GM21528 (cell line): ENCODE data around the gene BEST3.
"Not testable (repeated sequence)": the region's sequence is repeated elsewhere in the genome, so short reads cannot be mapped to it uniquely, and the experiment has no call there.

ENCODE experiments used
- ATAC-seq: cut with Tn5 transposase; IDR thresholded peaks from one replicate; pipeline ENCODE4 v1.9.1; 2021; ENCODE audit warnings: mild to moderate bottlenecking, moderate library complexity; ENCODE audit not compliant: unreplicated experiment, low FRiP score

Gene BEST3

DNA sequence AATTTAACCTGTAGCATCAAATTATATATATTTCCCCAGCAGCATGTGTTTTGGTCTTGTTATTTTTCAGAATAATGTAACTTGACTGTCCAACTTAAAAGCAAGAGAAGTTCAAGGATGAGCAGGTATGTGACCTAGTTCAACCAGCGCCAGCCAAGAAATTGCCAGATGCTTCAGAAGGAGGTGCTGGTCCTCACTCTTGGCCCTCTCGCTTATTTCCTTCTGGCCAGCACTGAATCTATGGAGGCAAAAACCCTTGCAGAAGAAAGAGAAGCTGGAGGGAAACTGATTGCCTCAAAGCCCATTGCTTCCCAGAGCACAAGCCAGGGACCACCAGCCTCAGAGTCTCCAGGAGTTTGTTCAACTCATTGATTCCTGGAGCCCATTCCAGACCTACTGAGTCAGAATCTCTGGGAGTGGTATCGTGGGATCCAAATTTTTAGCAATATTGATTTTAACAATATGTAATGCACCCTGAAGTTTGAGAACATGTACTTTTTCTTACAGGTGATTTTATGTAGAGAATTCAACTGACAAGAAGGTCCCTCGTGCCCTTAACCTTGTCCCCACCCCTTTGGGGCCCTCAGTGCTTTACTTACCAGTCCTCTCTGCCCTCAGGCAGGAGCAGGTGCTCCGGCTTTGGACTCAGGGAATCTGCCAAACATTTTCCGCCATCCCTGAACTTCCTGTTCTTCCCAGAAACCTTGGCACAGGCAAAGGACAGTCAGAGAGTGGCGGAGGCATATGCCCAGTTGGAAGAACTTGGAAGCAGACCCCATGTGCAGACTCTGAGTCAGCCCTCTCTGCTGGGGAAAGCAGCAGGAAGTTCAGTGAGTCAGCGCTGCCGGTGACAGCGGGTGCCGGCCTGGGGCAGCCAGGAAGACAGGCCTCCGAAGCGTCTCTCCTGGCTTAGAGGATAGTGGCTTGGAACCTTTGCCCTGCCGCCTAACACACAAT lies 10.4 kb downstream of the BEST3 start:
- ATAC-seq: no peak

DNA sequence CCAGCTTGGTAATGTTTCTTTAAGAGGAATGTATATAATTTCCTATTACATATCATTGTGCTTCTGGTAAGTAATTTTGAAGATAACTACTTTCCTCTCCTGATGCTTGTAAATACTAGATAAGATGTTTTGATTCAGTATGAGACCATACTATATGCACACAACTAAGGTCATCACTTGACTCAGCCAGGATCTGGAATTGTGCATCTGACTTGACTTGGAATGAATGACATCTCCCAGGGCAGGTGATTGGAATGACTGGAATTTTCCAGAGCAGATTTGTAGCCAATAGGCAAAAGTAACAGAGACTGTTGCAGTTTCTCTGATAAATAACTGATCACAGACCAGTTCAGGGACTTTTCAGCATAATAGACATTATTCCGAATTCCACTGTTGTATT lies 11.1 kb downstream of the BEST3 start:
- no peak for ATAC-seq

DNA sequence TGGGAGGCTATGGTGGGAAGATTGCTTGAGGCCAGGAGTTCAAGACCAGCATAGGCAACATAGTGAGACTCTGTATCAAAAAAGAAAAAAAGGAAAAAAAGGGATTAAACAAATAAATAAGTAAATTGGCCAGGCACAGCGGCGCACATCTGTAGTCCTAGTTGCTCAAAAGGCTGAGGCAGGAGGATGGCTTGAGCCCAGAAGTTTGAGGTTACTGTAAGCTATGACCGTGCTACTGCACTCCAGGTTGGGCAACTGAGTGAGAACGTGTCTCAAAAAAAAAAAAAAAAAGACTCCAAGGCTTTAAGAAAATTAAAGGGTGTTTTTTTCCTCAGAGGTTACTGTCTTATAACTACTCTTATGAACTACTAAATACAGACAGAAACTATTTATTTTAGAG lies 11.7 kb downstream of the BEST3 start:
- no peak for ATAC-seq

DNA sequence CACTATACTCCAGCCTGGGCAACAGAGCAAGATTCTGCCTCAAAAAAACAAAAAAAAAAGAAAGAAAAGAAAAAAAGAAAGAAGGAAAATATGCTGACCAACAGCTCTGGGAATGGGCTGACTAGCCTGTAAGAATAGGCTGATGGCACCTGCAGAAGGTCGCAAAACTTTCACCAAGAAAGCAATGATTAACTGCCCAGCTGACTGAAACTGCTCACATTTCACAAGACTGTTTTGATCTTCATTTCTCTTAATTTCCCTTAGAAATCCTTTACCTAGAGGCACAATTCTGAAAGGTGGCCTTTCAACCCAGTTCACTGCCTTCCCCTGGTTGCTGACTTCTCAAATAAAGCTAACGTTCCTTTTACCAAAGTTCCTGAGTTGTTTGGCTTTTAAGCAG lies 12.4 kb downstream of the BEST3 start:
- ATAC-seq: no peak

DNA sequence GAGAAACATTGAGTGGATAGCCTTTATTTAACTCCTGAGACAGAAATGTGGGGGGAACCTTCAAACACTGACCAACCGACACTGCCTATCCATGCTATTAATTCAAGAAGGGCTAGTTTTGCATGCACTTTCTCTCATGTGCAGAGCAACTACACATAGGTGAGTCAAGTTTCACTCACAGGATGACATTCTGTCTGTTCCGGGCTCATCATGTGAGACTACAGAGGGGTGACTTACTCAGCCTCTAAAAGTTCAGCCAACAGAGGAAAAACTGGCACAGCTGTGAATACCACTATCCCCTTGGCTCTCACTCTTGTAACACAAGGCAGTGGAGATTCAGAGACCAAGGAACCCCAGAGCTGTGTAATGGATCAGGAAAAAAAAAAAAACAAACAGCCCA lies 13.3 kb downstream of the BEST3 start:
- no peak for ATAC-seq

GRCh38 chr12:69684466-69684865 lies 14.6 kb downstream of the BEST3 start:
- ATAC-seq: no peak

GRCh38 chr12:69682110-69682755 lies 16.9 kb downstream of the BEST3 start:
- no peak for ATAC-seq

DNA sequence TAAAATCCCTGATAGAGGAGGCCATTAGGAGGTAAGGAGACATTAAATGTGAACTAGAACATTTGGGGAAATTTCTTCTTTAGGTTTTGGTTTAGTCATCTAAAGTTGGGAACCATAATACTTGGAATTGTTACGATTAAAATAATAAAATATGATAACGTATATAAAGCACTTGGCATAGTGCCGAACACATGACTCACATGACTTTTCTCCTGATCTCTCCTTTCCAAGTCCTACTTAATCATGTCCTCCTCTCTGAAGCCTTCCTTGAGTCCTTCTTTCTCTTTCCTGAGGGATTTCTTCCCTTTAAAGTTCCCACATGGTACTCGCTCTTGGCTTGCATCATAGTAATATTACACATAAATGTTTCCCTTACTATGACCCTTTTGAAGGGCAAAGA lies 20.0 kb downstream of the BEST3 start:
- no peak for ATAC-seq

DNA sequence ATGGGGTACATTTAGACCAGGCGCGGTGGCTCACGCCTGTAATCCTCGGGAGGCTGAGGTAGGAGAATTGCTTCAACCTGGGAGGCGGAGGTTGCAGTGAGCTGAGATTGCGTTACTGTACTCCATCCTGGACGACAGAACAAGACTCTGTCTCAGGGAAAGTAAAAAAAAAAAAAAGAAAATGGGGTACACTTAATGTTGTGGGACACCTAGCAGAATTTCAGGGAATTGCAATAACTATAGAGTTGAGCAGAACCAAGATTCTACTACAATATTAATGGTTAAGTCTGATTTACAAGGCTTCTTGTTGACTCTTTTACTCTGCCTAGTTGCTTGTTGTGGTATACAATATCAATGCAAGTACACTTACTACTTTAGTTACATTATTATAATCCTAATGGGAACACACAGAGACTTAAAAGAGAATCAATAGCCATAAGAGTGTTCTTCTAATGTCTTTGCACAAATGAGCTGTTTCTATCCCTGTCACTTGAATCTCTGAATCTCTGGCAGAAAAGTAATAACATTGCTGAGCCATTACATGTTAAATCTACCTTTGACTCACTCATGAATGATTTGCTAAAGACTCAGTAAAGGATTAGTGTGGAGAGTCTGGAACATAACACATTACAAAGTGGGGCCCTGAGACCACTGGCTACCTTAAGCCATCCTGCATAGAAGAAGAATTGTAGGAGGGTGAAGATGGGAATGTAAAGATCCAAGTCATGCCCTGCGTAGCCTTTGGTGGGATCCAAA lies 22.7 kb downstream of the BEST3 start:
- no peak for ATAC-seq

DNA sequence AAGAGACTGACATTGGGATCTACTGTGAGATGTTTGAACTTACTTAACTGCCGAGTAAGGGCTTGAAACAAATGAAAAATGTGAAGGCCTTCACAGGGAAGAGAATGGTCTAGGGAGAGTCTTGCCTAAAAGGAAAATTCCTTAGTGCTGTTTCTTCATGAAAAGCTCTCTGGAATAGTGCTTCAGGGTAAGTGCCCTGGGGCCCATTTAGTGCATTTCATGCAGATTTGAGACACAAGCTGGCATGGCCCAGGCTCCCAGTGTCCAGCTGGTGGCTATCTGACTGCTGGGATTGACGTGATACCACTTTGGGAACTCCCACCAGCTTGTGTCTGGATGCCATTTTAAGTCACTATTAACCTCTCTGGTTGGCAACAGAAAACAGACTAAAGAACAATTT lies 26.9 kb downstream of the BEST3 start:
- no peak for ATAC-seq

GRCh38 chr12:69671597-69671996 lies 27.5 kb downstream of the BEST3 start:
- ATAC-seq: no peak

GRCh38 chr12:69666798-69667197 lies 32.3 kb downstream of the BEST3 start:
- ATAC-seq: no peak

GRCh38 chr12:69664930-69665377 lies 34.1 kb downstream of the BEST3 start:
- ATAC-seq: not testable (repeated sequence)

- ATAC-seq: no peak
Observed at GRCh38 chr12:69663726-69664125, 35.4 kb downstream of the BEST3 start.

- ATAC-seq: no peak
Observed at GRCh38 chr12:69662764-69663163, 36.3 kb downstream of the BEST3 start.

DNA sequence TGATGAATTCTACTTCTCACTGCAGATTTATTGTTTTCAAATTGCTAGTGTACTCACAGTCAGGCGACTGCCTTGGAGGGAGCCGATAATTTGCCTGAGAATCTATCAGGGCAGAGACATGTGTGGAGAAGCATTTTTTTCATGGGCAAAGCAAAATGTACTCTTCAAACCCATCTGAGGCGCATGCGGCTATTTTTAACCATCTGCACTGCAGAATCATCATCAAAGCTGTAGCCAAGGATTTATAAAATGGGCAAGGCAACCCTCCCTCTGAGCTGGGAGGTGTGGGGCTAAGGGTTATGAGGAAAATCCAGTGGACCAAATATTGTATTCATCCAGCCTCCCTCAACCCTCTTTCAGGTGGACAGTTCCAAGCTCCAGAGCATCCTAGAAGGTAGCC lies 37.7 kb downstream of the BEST3 start:
- no peak for ATAC-seq

DNA sequence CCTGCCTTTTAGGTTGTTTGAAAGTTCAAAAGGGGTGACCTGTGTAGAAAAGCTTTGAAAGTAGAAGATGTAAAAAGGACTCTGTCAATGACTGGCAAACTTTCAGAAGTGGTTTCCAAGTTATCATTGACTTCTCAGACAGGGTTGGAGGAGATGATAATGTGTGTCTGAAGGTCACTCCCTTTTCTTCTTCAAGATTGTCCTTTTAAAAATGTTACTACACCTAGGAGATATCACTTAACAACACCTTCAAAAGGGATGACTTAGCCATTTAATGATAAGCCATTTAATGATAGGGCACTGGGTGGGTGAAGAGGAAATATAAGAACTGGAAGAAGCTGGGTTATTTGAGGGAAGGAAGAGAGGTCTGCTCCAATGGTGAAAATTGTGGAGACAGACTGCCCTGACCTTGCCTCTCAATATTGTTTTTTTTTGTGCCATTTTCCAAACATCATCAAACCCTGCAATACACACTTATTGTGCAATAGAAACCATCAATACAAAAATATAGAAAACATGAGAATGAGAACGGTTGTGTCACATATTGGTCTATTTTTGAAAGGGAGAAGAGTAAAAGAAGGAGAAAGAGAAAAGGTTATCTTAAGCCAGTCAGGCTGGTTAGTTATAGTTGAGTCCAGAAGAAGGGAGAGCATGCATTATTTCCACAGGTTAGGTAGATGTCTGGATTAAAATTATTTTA lies 38.8 kb downstream of the BEST3 start:
- ATAC-seq: no peak

- ATAC-seq: no peak
Observed at GRCh38 chr12:69658203-69658602, 40.9 kb downstream of the BEST3 start.

DNA sequence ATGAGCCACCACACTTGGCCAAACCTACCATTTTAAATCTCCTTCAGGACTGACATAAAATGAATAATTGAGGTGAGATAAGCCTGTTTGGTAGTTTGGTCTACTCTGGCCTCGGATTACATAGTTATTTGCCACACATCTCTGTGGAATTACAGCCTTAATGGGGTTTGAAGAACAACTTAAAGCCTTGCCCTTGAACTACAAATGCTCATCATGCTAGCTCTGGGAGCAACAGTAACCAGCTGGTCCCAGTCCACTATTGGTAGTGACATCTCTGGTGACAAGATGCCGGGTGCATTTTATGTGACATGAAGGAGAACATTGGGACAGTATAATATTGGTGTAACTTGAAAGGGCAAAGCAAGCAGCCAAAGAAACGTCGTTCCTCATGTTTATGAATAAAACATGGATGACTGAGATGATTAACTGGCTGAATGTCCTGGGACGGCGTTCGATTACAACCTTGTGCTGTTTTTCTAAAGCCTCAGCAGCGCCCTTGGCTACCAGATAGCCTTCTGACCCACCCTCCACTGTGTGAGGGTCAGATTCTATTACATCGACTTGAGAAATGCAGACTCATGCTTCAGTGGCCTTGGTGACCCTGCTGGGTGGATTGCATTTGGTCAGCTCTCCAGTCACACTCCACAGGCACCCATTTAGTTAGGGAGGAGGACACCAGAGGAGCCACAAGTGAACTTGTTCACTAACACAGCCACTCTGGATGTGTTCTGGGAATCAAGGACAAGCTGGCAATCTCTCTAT lies 41.5 kb downstream of the BEST3 start:
- ATAC-seq: no peak
